NCI-H2227 treated with DMSO at 0.1 percent for 48 hours (cell line): ENCODE data around the gene OR10T2.
"Not testable (repeated sequence)": the region's sequence is repeated elsewhere in the genome, so short reads cannot be mapped to it uniquely, and the experiment has no call there.

Experiments used
- DNase-seq: peaks from one replicate; lab custom pipeline; 2025; lab: John Stamatoyannopoulos, UW

Gene OR10T2

GRCh38 chr1:158356616-158357015, 42.6 kb downstream of the OR10T2 start:
- no peak for DNase-seq

- DNase-seq: no peak
Measured at GRCh38 chr1:158355773-158356285, 43.4 kb downstream of the OR10T2 start.

- no peak for DNase-seq
Measured at GRCh38 chr1:158354255-158354654, 45.0 kb downstream of the OR10T2 start.

- DNase-seq: no peak
Measured at GRCh38 chr1:158353303-158354075, 45.8 kb downstream of the OR10T2 start, which contains the start of gene CD1E. Gene CD1E (plus strand): TSS chr1:158353894. CDS start chr1:158353989, 95 bp downstream.

- DNase-seq: not testable (repeated sequence)
Measured at GRCh38 chr1:158348946-158349345, 50.3 kb downstream of the OR10T2 start.
